ENCODE results near the gene PDZRN4. TPM values are rescaled to one million over a fixed set of nuclear protein-coding genes. Genes with fewer than 3 reads are reported as not detected.

The PDZRN4 gene
- total RNA-seq, 1 experiment from 2014 or later = not detected

DNA sequence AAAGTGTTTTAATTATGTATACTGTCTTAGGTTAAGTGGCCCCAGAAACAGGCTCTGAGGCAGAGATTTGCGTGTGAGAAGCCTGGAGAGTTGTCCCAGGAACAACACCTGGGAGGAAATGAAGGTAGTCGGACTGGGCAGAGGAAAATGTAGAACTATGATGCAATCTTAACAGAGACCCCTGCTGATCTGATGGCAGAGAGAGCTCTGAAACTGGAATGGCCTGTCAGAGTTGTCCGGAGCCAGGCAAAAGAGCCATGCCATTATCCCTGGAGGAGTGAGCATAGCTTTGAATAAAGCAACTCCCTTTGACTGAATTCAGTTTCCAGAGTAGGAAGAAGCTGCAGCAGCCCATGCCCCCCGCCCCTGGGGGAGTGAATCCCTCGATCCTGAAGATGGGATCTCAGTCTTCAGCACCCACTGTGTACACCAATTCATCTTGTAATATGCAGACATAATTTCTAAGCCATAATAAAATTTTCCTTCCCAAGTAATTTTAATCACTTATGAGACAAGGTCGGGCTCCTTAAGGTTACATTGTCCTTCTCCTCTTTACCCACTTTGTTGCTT lies 264.8 kb downstream of the PDZRN4 start:
- DNase-seq (ENCODE audit: low spot score) = no peak

DNA sequence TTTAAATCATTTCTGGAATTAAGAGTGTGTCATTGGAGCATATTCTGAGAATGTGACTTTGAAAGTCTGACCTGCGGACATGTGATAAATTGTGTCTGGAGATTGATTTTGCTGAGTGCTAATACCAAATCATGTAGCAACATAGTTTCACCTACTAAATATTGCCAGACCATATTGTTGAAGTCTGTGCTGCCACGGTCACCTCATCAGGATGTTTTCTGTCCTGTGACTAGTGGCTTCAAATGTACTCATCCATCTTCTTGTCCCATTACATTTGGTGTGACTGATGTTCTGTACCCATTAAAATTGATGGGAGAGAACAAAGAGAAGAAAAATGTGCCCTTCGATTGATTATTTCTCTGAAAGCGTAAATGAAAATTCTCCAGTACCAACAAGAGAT lies 265.3 kb downstream of the PDZRN4 start:
- DNase-seq (ENCODE audit: low spot score) = no peak

DNA sequence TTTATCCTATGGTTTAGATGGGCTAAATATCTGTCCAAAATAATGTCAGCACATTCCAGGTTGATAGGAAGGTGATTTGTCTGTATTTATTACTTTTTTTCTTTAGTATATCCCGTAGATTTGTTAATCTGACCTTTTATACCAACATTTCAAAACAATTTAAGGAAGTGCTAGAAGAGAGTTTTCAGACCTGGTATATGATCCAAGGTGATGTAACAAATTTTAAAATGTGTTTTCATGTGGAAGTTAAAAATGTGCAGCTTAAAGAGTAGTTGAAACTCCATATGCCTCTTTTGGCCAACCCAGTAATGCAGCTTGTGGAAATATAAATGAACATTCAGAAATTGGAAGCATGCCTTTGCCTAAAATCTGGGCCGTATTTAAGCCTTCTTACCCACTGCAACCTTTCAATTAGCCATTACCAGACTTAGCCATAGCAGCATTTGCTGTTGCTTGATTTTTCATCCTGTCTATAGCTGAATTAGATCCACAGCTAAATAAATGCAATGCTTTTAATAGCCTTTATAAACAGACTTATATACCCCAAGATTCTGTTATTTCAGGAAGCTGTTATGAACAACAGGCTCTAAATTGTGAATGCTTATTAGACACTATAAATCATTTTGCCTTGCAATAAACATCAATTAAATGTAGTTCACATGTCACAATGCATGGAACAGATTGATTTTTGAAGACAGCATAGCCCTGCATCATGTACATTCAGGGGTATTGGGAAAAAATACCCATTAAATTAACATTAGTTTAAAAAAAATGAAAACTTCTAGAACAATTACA lies 271.2 kb downstream of the PDZRN4 start:
- no peak for DNase-seq (ENCODE audit: low spot score)

DNA sequence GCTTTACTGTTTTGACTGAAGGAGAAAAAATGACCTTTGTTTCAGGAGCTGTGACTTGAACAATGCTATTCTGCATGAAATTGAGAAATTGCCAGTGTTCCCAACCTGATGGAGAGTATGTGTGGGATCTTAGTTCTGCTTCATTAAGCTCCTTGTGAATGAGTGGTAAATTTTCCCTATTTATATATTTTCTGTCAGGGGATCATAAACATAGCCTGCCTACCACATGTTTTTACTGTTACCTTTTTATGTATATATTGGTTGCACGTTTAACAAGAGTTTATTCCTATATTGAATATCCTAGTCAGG lies 271.7 kb downstream of the PDZRN4 start:
- DNase-seq (ENCODE audit: low spot score) = no peak

DNA sequence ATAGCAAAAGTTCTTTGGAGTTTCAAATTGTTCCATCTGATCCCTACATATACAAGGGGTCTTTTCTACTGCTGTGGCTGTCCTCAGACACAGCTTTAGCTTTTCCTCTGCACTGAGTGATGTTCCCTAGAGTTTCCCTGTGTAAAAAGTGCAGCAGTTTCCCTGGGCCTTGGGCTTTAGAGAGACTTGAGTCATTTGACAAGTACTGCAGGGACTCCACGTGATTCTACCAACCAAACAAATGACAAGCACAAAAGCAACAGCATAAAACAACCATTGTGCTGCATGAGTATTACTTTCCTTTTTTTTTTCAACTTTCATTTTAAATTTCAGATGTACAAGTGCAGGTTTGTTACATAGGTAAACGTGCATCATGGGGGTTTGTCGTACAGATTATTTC lies 272.8 kb downstream of the PDZRN4 start:
- no peak for DNase-seq (ENCODE audit: low spot score)

DNA sequence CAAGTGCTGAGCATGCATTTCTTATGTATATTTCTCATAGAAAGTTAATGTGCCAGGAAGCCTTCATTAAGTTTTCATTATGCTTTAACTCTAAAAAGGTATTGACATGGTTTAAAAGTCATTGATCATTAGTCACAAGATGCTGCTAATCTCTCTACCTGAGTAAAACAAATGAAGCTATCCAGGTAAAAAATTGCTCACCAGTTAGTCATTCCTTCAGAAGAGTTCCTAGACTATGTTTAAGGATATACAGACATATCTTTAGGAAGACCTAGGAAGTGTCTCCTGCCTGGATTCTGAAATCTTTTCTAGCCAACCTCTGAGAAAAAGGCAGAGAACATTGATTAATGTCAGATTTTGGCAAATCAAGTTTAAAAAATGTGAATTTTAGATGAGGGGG lies 274.2 kb downstream of the PDZRN4 start:
- no peak for DNase-seq (ENCODE audit: low spot score)

DNA sequence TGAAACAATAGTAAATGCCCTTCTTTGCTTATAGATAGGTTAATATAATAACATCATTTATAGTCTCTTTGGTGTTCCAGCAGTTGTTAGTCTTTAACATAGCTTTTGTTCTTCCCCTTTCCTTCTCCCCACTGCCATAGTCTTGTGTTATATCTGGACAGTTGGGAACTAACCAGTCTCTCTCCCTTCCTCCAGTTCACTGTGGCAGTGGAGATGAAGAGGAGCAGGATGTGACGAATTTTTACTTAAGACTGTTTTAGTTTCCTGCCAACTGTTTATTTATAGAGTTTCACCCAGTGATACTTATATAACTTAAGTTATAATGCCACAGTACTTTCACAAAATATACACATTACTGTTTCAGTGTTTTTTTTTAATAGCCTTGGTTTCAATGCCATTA lies 277.4 kb downstream of the PDZRN4 start:
- no peak for DNase-seq (ENCODE audit: low spot score)

DNA sequence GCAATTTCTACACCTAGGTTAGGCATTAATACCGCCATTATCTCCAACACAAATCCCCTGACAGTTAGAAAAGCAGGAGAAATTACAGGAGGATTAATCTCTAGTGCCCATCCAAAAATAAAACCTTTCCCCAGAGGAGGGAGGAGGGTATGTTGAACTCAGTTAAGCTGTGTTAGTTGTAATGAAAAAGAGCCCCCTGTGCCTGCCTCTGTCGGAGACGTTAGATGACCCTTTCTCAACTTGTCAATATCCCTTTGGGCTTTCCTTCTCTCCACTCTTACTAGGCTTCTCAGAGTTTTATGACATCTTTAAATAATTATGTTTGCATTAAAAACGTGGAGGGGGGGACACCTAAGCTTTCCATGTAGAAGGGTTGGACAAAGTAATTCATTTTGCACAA lies 278.2 kb downstream of the PDZRN4 start:
- DNase-seq (ENCODE audit: low spot score) = no peak

DNA sequence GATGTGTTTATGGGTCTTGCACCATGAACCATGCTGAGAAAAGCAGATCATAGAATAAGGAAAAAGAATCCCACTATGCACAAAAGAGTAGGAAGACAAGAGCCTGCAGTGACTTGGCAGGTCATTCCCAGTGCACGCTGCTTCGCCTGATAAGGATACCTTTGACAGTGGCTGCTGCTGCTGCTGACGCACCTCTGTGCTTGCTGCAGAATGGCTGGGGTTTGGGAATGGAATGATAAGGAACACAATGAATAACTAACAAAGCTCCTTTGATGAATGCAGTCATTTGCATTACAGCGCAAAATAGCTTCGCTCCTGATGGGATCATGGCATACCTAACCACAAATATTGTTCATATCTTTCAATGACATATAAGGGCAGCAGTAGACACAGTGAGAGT lies 278.7 kb downstream of the PDZRN4 start:
- no peak for DNase-seq (ENCODE audit: low spot score)

DNA sequence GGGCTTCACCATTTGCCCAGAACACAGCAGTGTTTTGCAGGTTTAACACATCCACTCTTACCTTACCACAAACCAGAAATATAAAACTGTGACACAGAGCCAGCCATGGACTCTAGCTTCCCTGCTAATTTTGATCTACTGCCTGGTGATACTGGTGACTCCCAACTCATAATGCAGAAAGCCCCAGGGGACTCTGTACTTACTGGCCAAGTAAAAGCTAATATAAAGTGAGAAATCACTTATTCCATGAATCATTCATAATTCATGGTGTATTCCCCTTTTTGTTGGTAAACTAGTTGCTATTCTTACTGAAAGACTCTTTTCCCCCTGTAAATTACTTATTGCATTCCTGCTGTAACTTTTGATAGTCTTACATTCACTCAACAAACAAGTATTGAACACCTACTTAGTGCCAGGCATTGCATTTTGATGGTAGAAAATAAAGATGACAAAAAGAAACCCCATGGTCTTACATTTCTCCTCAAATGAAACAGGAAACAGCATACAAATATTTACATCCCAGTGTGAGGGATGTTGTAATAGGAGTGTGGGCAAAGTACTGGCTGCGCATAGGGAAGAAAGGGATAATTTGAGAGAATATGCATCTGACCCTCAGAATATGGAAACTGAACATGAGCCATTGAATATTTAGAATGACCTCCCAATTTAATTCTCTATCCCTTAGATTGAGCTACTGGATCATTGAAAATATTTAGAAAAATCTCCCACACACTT lies 279.6 kb downstream of the PDZRN4 start:
- DNase-seq (ENCODE audit: low spot score) = no peak

DNA sequence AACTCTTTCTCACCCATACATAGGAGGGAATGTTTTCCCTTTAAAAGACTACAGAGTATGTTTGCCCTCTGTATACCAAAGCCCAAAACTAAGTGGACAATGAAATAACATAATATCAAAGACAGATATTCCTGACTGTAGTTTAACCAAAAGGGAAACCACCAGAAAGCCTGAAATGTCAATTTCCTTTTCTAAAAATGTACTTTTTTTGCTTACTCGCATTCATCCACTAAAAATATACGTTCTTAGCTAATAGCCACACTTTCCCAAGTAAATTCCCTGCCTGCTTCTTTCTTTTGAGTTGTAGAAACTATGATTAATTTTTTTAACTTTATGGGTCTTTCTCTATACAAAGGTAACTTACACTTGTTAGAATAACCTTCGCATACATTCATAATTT lies 280.2 kb downstream of the PDZRN4 start:
- DNase-seq (ENCODE audit: low spot score) = no peak

DNA sequence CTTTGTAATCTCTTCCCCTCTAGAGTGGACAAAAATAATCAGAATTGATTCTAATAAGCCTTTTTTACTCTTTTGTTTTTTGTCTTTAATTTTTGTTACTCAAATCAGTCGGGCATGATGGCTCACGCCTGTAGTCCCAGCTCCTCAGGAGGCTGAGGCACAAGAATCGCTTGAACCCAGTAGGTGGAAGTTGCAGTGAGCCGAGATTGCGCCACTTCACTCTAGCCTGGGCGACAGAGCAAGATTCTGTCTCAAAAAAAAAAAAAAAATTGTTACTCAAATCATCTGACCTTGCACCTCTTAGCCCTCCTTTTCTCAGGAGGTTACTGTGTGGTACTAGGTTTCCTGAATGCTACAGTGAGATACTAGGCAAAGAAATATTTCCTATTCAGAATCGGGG lies 280.6 kb downstream of the PDZRN4 start:
- DNase-seq (ENCODE audit: low spot score) = no peak

DNA sequence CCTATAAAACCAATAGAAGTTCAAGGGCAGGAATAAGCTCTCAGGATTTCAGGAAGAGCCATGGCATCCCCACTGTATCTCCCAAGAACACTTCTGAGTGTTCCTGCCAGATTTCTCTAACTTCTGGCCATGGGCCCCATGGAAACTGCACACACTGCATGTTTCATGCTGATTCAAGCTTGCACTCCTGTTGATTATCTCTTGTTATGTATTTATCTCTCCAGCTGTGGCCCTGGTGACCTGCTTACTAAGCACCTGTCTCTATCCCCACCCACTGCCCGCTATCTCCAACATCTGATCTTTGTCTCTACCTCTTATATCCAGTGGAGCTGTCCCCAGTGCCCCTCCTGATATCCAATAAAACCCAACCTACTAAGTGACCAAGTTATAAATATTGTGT lies 285.3 kb downstream of the PDZRN4 start:
- DNase-seq (ENCODE audit: low spot score) = no peak

DNA sequence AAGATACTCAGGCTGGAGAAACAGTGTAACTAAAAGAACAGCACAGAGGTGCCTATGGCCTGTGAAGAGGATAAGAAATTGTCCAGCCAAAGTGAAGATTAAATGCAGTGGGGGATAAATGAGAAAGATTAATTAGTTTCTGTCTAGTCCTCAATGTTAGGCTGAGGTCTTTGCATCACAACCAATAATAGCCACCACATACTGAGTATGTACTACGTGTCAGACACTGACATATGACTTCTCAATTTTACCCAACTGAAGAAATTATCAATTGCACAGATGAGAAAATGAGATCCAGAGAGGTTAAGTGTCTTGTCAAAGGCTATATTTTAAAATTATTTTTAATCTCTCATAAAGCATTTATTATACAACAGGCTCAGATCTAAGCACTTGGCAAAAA lies 285.9 kb downstream of the PDZRN4 start:
- DNase-seq (ENCODE audit: low spot score) = no peak

DNA sequence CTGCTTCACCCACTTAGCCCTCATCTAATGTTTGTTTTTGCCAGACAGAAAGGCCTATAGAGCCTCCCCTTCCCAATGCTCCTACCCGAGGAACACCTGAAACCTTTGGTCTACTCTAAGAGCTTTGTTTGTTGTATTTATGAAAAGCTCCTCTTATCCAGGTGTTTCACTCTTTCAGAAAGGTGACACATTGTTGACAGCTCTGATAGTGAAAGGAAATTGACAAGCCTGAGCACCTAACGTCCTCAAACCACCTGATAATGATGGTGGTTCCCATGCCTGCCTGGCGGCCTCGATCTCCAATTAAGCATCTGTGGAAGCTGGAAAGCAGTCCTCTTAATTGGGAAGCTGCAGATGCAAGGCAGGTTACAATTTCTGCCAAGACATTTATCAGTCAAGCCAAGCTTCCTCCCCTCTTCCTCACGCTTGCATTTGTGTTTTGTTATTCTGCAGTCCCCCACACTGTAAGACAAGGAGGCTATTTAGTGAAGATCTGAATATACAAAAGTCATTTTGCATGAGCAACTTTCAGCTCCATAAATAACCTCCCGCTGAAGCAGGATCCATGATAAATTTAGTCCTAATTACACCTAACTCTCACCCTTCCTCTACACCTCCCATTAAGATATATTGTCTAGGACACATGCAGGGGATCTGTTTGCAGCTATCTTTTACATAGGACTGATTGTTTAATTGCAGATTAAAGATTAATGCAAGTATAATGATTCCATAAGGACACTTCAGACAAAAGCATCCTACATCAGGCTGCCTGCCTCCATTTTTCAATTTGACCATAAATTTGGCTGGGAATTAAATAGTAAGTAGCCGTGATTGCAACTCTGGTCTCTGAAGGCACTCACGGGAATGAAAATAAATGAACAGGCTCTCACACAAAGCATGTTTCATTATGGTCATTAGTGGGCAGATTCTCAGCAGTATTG lies 288.6 kb downstream of the PDZRN4 start:
- DNase-seq (ENCODE audit: low spot score) = no peak

DNA sequence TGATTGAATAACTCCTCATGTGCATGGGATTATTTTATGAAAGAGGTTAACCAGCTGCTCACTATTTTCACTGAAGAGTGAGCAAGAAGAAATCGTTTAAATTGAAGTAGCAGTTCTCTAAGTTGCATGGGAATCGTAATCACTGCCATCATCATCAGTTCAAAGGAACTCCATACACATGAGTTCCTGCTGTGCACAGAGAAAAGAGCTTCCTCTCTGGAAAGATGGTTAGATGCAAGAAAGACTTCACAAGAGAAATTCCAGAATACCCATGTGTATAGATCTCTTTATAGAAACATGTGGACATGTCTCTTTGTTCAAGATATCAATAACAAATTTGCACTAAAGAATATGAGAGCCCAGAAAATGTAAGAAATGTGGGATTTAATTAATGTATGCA lies 291.3 kb downstream of the PDZRN4 start:
- DNase-seq (ENCODE audit: low spot score) = no peak

DNA sequence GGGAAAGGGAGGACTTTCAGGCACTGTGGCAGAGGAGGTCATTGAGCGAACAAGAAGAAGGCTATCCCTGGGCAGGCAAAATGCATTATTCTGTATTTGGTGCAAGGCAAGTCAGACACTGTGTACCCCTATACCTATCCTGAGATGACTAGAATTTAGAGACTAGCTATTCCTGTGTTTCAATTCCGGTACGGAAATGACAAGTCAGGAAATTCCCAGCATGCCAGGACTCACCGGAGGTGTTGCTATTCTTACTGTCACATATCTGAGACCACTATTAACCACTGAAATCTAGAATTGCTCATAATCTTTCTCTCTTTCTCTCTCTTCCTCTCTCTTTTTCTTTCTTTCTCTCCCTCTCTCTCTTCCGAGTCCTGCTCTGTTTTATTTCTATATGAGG lies 297.1 kb downstream of the PDZRN4 start:
- no peak for DNase-seq (ENCODE audit: low spot score)

DNA sequence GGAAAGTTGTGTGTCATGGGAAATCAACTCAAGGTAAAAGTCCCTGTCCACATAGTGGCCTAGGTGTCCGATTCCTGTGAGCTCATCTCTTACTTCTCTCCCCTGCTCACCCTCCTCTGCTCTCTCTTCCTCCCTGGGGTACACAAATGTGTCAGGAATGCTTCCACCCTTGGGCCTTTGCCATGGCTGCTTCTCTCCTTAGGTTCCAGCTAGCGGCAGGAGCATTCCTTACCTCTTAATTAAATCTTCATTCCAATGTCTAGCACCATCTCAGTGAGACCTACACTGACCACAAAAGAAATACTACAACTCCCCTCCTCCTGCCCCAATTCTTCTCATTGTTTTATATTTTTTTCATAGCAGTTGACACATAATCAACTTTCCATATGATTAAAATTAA lies 298.6 kb downstream of the PDZRN4 start:
- DNase-seq (ENCODE audit: low spot score) = no peak

DNA sequence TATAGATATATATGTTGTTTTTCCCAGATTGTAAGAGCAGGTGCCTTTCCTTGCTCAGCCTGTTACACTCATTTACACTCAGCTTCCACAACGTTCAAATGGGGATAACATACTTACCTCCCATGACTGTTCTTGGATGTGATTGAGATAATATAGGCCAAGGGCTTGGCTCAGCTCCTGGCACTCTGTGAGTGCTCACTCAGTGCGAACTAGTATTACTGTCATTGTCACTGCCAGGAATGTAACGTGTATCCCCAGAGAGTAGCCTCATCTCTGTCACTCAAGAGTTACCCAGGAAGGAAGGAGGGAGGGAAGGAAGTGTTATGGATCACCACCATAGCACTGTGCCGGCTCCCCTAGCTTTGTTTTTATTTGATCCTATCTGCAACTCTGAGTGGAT lies 307.9 kb downstream of the PDZRN4 start:
- no peak for DNase-seq (ENCODE audit: low spot score)

DNA sequence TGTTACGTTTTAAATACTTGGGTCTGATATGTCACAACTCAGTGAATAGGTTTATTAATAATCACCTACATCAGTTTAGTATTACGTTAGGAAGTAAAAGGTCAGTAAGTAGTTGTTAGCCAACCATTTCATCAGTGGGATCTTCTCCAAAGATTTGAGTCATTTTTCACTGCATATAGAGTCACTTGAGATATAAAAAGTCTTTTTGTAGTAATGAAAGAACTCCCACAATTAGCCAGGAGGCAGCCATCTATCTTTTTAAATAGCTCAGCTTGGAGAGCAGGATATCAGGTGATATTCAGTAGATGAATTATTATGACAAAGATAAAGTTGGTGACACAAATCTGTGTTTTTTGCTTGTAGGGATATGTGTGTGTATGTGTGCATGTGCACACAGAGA lies 309.3 kb downstream of the PDZRN4 start:
- no peak for DNase-seq (ENCODE audit: low spot score)

DNA sequence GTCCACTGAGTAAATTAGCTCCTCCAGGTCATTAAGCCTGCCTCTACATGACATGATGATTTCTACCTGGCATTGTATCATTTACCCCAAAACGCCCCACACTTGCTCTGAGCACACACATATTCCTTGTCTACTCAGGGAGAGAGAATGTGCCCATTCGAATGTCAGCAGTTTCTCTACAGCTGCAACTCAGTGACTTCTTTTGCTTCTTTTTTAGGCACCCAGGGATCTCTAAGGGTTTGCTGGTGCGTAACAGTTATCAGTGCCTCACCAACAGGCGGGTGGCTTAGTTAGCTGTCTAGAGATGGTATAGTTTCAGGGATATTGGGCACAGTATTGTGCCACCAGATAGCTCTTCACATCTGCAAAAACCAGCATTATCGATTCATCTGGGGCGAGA lies 316.9 kb downstream of the PDZRN4 start:
- DNase-seq (ENCODE audit: low spot score) = no peak

DNA sequence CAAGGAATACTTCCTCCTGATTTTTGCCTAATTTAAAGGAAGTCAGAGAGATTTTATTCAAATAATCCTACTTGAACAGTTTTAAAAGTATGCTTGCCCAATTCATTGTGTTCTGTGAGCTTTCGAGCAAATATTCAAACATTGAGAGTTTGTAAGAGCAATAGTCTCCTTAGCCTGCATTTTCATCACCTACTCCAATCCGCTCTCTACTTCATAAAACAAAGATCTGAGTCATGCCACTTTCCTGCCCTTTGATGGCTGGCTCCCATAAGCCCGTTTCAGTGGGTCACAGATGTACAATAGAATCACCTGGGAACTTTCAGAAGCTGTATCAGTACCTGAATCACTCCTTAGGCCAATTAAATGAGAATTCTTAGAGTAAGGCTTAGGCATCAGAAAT lies 319.2 kb downstream of the PDZRN4 start:
- no peak for DNase-seq (ENCODE audit: low spot score)
